BJ (cell line): ENCODE data around the gene CPNE1. TPM values are rescaled to one million over a fixed set of nuclear protein-coding genes. Genes with fewer than 3 reads are reported as not detected.

Experiments used
- CTCF ChIA-PET: fragments of 350-600 bp; formaldehyde crosslinking; extraction: SDS; loops from one replicate; lab custom pipeline; 2021; ENCODE audit warnings: antibody characterized with exemption, inconsistent platforms; lab: Yijun Ruan, JAX
- POLR2A ChIA-PET: fragments of 300-600 bp; sonication (Branson Sonifier 250); formaldehyde crosslinking; extraction: SDS; loops from one replicate; lab custom pipeline; 2021; ENCODE audit warnings: antibody characterized with exemption; lab: Charles Lee
- DNase-seq: peaks from one replicate; pipeline ENCODE4 v3.0.0-alpha.2; 2011; ENCODE audit warnings: low read depth
- H3K27me3 ChIP-seq: 2 replicates; pipeline ENCODE4 v1.6.0; 2011; ENCODE audit warnings: low read length; ENCODE audit not compliant: control insufficient read depth, insufficient read depth
- H3K36me3 ChIP-seq: 2 replicates; pipeline ENCODE4 v1.5.1; 2011; ENCODE audit warnings: low read length; ENCODE audit not compliant: control insufficient read depth, insufficient read depth
- H3K4me3 ChIP-seq: 2 replicates; pipeline ENCODE4 v1.5.1; 2011; ENCODE audit warnings: low read depth, mild to moderate bottlenecking, control low read depth, low read length
- polyA plus RNA-seq: library from polyadenylated mRNA; depleted of rRNA; stranded (reverse); fragments of >200 nt; gene quantifications from 2 replicates; pipeline ENCODE4 v1.2.3, GENCODE V29; 2011
- TF ChIP-seq, protein P1 (sequence below): IDR thresholded peaks from 2 replicates; pipeline ENCODE4 v1.5.1; 2011; ENCODE audit warnings: low read depth, mild to moderate bottlenecking, control low read depth, inconsistent platforms, low read length, moderate library complexity; ENCODE audit not compliant: insufficient read depth

Gene CPNE1
- polyA plus RNA-seq, 1 experiment, result 217 TPM

DNA sequence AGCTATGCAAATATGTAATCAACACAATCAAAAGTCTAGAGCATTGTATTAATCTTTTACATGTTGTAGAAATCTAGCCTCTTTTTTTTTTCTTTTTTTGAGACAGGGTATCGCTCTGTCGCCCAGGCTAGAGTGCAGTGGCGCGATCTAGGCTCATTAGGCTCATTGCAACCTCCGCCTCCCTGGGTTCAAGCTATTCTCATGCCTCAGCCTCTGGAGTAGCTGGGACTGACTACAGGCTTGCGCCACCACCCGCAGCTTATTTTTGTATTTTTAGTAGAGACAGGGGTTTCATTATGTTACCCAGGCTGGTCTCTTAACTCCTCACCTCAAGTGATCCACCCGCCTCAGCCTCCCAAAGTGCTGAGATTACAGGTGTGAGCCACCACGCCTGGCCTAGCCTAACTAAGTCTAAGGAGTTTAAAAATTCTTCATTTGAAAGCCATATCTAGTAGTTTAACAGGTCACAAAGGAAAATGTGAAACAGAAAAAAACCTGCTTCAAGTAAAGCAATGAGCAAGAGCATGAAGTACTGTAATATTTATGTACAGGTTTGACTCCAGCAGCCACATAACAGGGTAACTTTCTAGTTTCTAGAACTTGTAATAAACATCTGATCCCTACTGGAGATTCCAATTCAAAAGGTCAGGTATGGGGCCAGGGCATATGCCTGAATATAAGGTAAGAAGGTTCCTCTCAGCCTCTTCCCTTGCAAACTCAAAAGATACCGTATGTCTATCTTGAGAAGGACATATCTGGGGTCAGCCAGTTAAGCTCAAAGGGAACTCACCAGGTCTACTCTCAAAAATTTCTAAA, 4.4 kb downstream of the CPNE1 start:
- no peak overlapping the region for H3K4me3 ChIP-seq
- no peaks in the 10 kb centered on the region for H3K36me3 ChIP-seq
- H3K27me3 ChIP-seq, result no peaks in the 10 kb centered on the region
- TF ChIP-seq, protein P1, sequence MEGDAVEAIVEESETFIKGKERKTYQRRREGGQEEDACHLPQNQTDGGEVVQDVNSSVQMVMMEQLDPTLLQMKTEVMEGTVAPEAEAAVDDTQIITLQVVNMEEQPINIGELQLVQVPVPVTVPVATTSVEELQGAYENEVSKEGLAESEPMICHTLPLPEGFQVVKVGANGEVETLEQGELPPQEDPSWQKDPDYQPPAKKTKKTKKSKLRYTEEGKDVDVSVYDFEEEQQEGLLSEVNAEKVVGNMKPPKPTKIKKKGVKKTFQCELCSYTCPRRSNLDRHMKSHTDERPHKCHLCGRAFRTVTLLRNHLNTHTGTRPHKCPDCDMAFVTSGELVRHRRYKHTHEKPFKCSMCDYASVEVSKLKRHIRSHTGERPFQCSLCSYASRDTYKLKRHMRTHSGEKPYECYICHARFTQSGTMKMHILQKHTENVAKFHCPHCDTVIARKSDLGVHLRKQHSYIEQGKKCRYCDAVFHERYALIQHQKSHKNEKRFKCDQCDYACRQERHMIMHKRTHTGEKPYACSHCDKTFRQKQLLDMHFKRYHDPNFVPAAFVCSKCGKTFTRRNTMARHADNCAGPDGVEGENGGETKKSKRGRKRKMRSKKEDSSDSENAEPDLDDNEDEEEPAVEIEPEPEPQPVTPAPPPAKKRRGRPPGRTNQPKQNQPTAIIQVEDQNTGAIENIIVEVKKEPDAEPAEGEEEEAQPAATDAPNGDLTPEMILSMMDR, result no peak
- ChIA-PET CTCF (interaction anchor here (0.6 to 1.9 kb wide), 2 partner anchors 41 to 139 kb away, joined by 3 to 8 read pairs; no protein-coding TSS in a partner anchor), POLR2A (interaction anchor here (0.7 kb wide), 1 partner anchor 18 kb away, joined by 3 read pairs; no protein-coding TSS in a partner anchor)
- DNase-seq, result no peak

DNA sequence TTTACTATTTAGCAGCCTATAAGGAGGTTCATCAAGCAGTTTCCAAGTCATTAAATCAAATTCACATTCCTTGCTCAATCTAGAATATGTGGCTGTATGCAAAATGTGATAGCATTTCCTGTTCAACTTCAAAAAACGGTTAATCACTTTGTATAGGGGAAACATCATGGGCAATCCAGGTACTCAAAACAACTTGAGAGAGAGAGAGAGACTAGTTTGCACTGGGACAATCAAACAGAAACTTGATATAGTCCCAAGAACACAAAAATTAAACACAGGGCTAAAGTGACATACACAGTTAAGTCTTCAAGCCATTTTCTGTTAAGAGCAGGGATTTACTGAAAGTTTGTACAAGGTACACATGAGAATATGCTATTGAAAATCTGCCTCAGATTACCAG, 7.4 kb downstream of the CPNE1 start:
- TF ChIP-seq, protein P1, result no peak
- peaks cover 5% of the 10 kb centered on the region for H3K36me3 ChIP-seq
- POLR2A ChIA-PET, result no interaction called here
- CTCF ChIA-PET, result interaction anchor here (1.4 kb wide), 1 partner anchor 9 kb away, joined by 3 read pairs; no protein-coding TSS in a partner anchor
- H3K27me3 ChIP-seq, result no peaks in the 10 kb centered on the region
- no peak overlapping the region for H3K4me3 ChIP-seq
- DNase-seq, result no peak

DNA sequence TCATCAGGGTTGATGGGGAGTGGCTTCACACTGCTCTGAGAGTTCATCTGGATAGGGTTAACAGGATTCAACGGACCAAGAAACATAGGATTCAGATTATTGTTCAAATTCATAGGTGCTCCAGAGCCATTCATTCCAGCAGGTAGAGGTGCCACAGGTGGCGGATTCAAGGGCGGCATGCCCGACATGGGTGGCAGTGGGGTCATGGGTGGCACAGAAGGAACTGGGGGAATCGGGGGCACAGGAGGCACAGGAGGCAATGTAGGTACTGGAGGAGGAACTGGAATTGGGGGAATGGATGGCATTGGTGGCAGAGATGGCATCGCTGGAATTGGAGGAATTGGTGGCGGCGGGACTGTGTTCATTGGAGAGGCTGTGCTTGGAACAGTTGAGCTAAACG, 10.3 kb downstream of the CPNE1 start:
- CTCF ChIA-PET, result interaction anchor here (0.7 to 2.7 kb wide), 2 partner anchors 11 to 63 kb away, joined by 3 to 7 read pairs; no protein-coding TSS in a partner anchor
- H3K4me3 ChIP-seq, result no peak overlapping the region

DNA sequence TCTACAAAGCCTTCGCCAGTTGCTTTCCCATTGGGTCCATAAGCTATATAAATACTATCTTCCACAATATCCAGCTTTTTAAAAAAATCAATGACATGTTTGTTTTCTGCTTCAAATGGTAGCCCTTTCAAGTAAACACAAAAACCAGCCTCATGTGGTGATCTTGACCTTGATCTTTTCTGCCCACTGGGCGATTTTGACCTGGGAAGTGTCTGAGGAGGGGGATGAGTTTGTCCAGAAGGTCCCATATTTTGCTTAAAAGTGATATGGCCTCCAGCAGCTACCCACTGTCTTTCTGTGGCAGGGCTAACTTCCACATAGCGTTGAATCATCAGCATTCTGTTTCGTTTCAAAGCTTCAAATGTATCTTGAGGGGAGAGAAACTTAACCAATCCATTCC, 10.8 kb downstream of the CPNE1 start:
- no peaks in the 10 kb centered on the region for H3K27me3 ChIP-seq
- peaks cover 5% of the 10 kb centered on the region for H3K36me3 ChIP-seq
- no peak for DNase-seq
- H3K4me3 ChIP-seq, result no peak overlapping the region
- TF ChIP-seq, protein P1, result no peak
- CTCF ChIA-PET, result interaction anchor here (0.7 kb wide), 1 partner anchor 64 kb away, joined by 3 read pairs; no protein-coding TSS in a partner anchor
- POLR2A ChIA-PET, result no interaction called here

More for the DNA sequence above, 10.3 kb downstream of the CPNE1 start:
- H3K36me3 ChIP-seq, result peaks cover 5% of the 10 kb centered on the region
- POLR2A ChIA-PET, result no interaction called here
- H3K27me3 ChIP-seq, result no peaks in the 10 kb centered on the region
- TF ChIP-seq, protein P1, result no peak
- no peak for DNase-seq

DNA sequence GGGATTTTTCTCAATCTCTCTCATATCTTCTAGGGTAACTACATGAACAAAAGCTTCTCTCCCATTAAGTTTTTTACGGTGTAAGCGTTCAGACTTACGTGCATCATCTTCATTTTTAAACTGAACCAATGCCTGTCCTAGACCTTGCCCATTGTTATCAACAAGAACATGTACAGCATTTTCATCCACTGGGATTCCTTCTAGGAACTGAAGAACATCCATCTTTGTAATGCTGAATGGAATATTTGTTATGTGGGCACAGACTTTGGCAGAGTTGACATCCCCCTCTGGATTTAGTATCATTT, 11.3 kb downstream of the CPNE1 start:
- TF ChIP-seq, protein P1, result no peak
- Histone ChIP-seq H3K36me3 (peaks cover 5% of the 10 kb centered on the region), H3K27me3 (no peaks in the 10 kb centered on the region), H3K4me3 (no peak overlapping the region)
- DNase-seq, result no peak
- ChIA-PET CTCF (no interaction called here), POLR2A (no interaction called here)
